Liver (tissue), 9 donors: ENCODE data around the gene HBZ. TPM values are rescaled to one million over a fixed set of nuclear protein-coding genes. Genes with fewer than 3 reads are reported as not detected.
A peak's percentile ranks its signal among the peaks of the same experiment; 100 is the strongest.

Experiments
- DNase-seq: peaks from one replicate; pipeline ENCODE4 v3.0.0-alpha.2; 2017; ENCODE audit warnings: low spot score
- H3K27ac ChIP-seq, 2 donors: one replicate each; pipeline ENCODE4 v1.7.0; 2013; ENCODE audit warnings: inconsistent platforms in 2 of 2, low read length in 2 of 2, control low read depth in 1 of 2, low read depth in 1 of 2, mild to moderate bottlenecking in 1 of 2
- H3K27me3 ChIP-seq, 4 donors: one replicate each; pipeline versions ENCODE4 v1.6.1 to v1.7.0; 2013; ENCODE audit warnings: low read length in 3 of 4, inconsistent platforms in 1 of 4, mild to moderate bottlenecking in 1 of 4, moderate library complexity in 1 of 4; ENCODE audit not compliant: control insufficient read depth in 4 of 4, insufficient read depth in 4 of 4
- H3K36me3 ChIP-seq, 4 donors: one replicate each; pipeline versions ENCODE4 v1.6.1 to v1.7.0; 2013; ENCODE audit warnings: low read length in 3 of 4, mild to moderate bottlenecking in 3 of 4, low read depth in 1 of 4, moderate library complexity in 1 of 4; ENCODE audit not compliant: control insufficient read depth in 4 of 4, insufficient read depth in 3 of 4
- H3K4me1 ChIP-seq, 4 donors: one replicate each; pipeline versions ENCODE4 v1.6.1 to v1.7.0; 2013; ENCODE audit warnings: low read length in 3 of 4, mild to moderate bottlenecking in 3 of 4, moderate library complexity in 1 of 4; ENCODE audit not compliant: control insufficient read depth in 4 of 4, insufficient read depth in 4 of 4
- H3K4me3 ChIP-seq, 3 donors: one replicate each; pipeline versions ENCODE4 v1.6.1 to v1.7.0; 2013; ENCODE audit warnings: low read length in 3 of 3, control low read depth in 1 of 3, low read depth in 1 of 3, mild to moderate bottlenecking in 1 of 3
- H3K9ac ChIP-seq, 2 donors: one replicate each; pipeline ENCODE4 v1.7.0; 2013; ENCODE audit warnings: low read length in 2 of 2, mild to moderate bottlenecking in 2 of 2, moderate library complexity in 2 of 2, control low read depth in 1 of 2, low read depth in 1 of 2
- H3K9me3 ChIP-seq, 4 donors: one replicate each; pipeline versions ENCODE4 v1.6.1 to v1.7.0; 2013; ENCODE audit warnings: low read length in 3 of 4; ENCODE audit not compliant: control insufficient read depth in 4 of 4
- EGR1 ChIP-seq, 2 donors: IDR thresholded peaks; 2 replicates each; pipeline ENCODE4 v1.6.1; 2016 to 2018; ENCODE audit warnings: antibody characterized with exemption in 2 of 2, low read depth in 2 of 2
- FOXA1 ChIP-seq: IDR thresholded peaks from 2 replicates; pipeline ENCODE4 v1.6.1; 2016; ENCODE audit warnings: antibody characterized with exemption
- FOXA2 ChIP-seq: IDR thresholded peaks from 2 replicates; pipeline ENCODE4 v1.6.1; 2016; ENCODE audit warnings: antibody characterized with exemption
- GABPA ChIP-seq, 2 donors: IDR thresholded peaks in 1 of 2; conservative IDR thresholded peaks in 1 of 2; 2 replicates each; pipeline ENCODE4 v1.6.1; 2016; ENCODE audit warnings: antibody characterized with exemption in 2 of 2, mild to moderate bottlenecking in 1 of 2, moderate library complexity in 1 of 2
- HNF4A ChIP-seq, 2 donors: conservative IDR thresholded peaks; 2 replicates each; pipeline ENCODE4 v1.6.1; 2016; ENCODE audit warnings: antibody characterized with exemption in 2 of 2, mild to moderate bottlenecking in 2 of 2
- HNF4G ChIP-seq: IDR thresholded peaks from 2 replicates; pipeline ENCODE4 v1.6.1; 2016; ENCODE audit warnings: antibody characterized with exemption
- JUND ChIP-seq, 2 donors: IDR thresholded peaks; 2 replicates each; pipeline ENCODE4 v1.6.1; 2016; ENCODE audit warnings: antibody characterized with exemption in 2 of 2
- NR2F2 ChIP-seq: IDR thresholded peaks from 2 replicates; pipeline ENCODE4 v1.6.1; 2016; ENCODE audit warnings: antibody characterized with exemption
- RAD21 ChIP-seq, 2 donors: IDR thresholded peaks; 2 replicates each; pipeline ENCODE4 v1.6.1; 2016; ENCODE audit warnings: antibody characterized with exemption in 2 of 2, mild to moderate bottlenecking in 2 of 2
- RXRA ChIP-seq, 2 donors: IDR thresholded peaks; 2 replicates each; pipeline ENCODE4 v1.6.1; 2017 to 2018; ENCODE audit warnings: antibody characterized with exemption in 2 of 2, mild to moderate bottlenecking in 1 of 2
- SP1 ChIP-seq: IDR thresholded peaks from 2 replicates; pipeline ENCODE4 v1.6.1; 2018; ENCODE audit warnings: antibody characterized with exemption, mild to moderate bottlenecking
- TAF1 ChIP-seq: conservative IDR thresholded peaks from 2 replicates; pipeline ENCODE4 v1.6.1; 2016; ENCODE audit warnings: antibody characterized with exemption, mild to moderate bottlenecking
- YY1 ChIP-seq: IDR thresholded peaks from 2 replicates; pipeline ENCODE4 v1.6.1; 2016; ENCODE audit warnings: antibody characterized with exemption, mild to moderate bottlenecking
- ZBTB33 ChIP-seq: IDR thresholded peaks from 2 replicates; pipeline ENCODE4 v1.6.1; 2016; ENCODE audit warnings: antibody characterized with exemption
- WGBS: extraction: QIAGEN DNeasy Blood & Tissue Kit; methylation state at CpG from one replicate; pipeline ENCODE4 v1.1.7; 2013; 5-methylcytosine and 5-hydroxymethylcytosine counted together
- polyA plus RNA-seq, 2 donors: library from polyadenylated mRNA; stranded (reverse) in 1 of 2; unstranded in 1 of 2; fragments of 200-250 nt in 1 of 2; fragments of >200 nt in 1 of 2; fragmentation: Nextera tagmentation in 1 of 2; extraction: Ambion mirVana in 1 of 2; gene quantifications; one replicate each; pipeline versions ENCODE4 v1.2.1 to v1.2.3, GENCODE V29; 2013 to 2015
- total RNA-seq, 2 donors: library from RNA; depleted of rRNA; stranded (reverse); fragments of >200 nt; gene quantifications; one replicate each; pipeline ENCODE4 v1.2.3, GENCODE V29; 2014
- TF ChIP-seq, protein P1 (sequence below): fragments of 150-350 bp; IDR thresholded peaks from 2 replicates; pipeline ENCODE4 v1.5.1; 2017; ENCODE audit warnings: improper control_type of control experiment, low read depth, low read length; ENCODE audit not compliant: missing input control
- TF ChIP-seq, protein P2 (sequence below): IDR thresholded peaks from 2 replicates; pipeline ENCODE4 v1.6.1; 2016; ENCODE audit warnings: antibody characterized with exemption
- TF ChIP-seq, protein P3 (sequence below): IDR thresholded peaks from 2 replicates; pipeline ENCODE4 v1.6.1; 2016; ENCODE audit warnings: antibody characterized with exemption
- donor health status: healthy.
- donor health status: healthy.
- donor health status: healthy.
- donor health status: healthy.
- donor health status: healthy.

HBZ gene
- total and polyA plus RNA-seq, 4 donors: 55.8 TPM; not detected in 3

DNA sequence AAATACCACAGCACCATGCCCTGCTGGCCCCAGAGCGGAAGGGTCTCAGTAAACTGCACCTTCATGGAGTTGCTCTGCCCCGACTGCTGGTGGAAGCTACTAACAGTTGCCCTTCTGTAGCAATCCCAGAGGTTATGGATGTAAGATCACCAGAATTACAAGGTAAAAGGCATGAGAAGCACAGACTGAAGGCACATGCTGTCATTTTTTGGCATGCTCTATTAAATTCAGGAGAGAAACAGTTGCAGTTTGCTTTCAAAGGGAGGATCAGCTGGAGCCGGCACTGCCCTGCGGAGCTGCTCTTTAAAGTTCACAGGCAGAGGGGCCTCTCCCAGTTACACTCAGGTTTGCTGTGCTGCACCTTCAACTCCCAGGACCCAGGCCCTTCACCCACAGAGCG is 33.1 kb upstream of the HBZ start:
- no peak overlapping the region for H3K4me3 ChIP-seq
- TF ChIP-seq HNF4A (conservative IDR thresholded peaks at IDR 0.05) (no peak), RXRA (IDR thresholded peaks at IDR 0.05) (no peak), SP1 (no peak), GABPA (IDR thresholded peaks at IDR 0.05 in 1 of 2, conservative IDR thresholded peaks at IDR 0.05 in 1 of 2) (no peak), JUND (IDR thresholded peaks at IDR 0.05) (no peak), EGR1 (IDR thresholded peaks at IDR 0.05; ENCODE audit: low read depth in 2 of 2) (no peak), ZBTB33 (no peak), NR2F2 (no peak), FOXA2 (no peak), YY1 (no peak), FOXA1 (no peak), TAF1 (no peak), HNF4G (no peak)
- TF ChIP-seq, protein P1, sequence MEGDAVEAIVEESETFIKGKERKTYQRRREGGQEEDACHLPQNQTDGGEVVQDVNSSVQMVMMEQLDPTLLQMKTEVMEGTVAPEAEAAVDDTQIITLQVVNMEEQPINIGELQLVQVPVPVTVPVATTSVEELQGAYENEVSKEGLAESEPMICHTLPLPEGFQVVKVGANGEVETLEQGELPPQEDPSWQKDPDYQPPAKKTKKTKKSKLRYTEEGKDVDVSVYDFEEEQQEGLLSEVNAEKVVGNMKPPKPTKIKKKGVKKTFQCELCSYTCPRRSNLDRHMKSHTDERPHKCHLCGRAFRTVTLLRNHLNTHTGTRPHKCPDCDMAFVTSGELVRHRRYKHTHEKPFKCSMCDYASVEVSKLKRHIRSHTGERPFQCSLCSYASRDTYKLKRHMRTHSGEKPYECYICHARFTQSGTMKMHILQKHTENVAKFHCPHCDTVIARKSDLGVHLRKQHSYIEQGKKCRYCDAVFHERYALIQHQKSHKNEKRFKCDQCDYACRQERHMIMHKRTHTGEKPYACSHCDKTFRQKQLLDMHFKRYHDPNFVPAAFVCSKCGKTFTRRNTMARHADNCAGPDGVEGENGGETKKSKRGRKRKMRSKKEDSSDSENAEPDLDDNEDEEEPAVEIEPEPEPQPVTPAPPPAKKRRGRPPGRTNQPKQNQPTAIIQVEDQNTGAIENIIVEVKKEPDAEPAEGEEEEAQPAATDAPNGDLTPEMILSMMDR: no peak
- TF ChIP-seq, protein P2, sequence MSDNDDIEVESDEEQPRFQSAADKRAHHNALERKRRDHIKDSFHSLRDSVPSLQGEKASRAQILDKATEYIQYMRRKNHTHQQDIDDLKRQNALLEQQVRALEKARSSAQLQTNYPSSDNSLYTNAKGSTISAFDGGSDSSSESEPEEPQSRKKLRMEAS: no peak
- TF ChIP-seq, protein P3, sequence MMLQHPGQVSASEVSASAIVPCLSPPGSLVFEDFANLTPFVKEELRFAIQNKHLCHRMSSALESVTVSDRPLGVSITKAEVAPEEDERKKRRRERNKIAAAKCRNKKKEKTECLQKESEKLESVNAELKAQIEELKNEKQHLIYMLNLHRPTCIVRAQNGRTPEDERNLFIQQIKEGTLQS: no peak
- H3K27ac ChIP-seq: no peak overlapping the region
- DNase-seq: no peak
- H3K9ac ChIP-seq: no peak overlapping the region
- H3K36me3 ChIP-seq: peaks cover 1 to 6% (median 3%) of the 10 kb centered on the region in 4 donors
- H3K27me3 ChIP-seq: no peaks in the 10 kb centered on the region
- no peaks in the 10 kb centered on the region for H3K9me3 ChIP-seq
- WGBS: 93% methylated on average over 5 of the region's 5 CpGs
- H3K4me1 ChIP-seq: no peaks in the 10 kb centered on the region

GRCh38 chr16:119835-120491 is 32.5 kb upstream of the HBZ start:
- TF ChIP-seq, protein P1: no peak
- TF ChIP-seq RXRA (IDR thresholded peaks at IDR 0.05) (no peak), ZBTB33 (no peak), RAD21 (IDR thresholded peaks at IDR 0.05) (no peak), EGR1 (IDR thresholded peaks at IDR 0.05; ENCODE audit: low read depth in 2 of 2) (no peak), HNF4G (no peak), FOXA2 (no peak), GABPA (IDR thresholded peaks at IDR 0.05 in 1 of 2, conservative IDR thresholded peaks at IDR 0.05 in 1 of 2) (no peak), SP1 (no peak), NR2F2 (no peak), YY1 (no peak), HNF4A (conservative IDR thresholded peaks at IDR 0.05) (no peak)
- TF ChIP-seq, protein P3: no peak
- Histone ChIP-seq H3K9me3 (no peaks in the 10 kb centered on the region), H3K4me3 (no peak overlapping the region), H3K27me3 (no peaks in the 10 kb centered on the region), H3K9ac (no peak overlapping the region), H3K36me3 (peaks cover 1 to 3% (median 3%) of the 10 kb centered on the region in 4 donors), H3K27ac (no peak overlapping the region), H3K4me1 (no peaks in the 10 kb centered on the region)
- DNase-seq: peak; percentile 73
- 91% methylated on average over 3 of the region's 3 CpGs for WGBS
